IPS-18a (cell line): ENCODE data around the gene TEX19.
"Not testable (repeated sequence)": the region's sequence is repeated elsewhere in the genome, so short reads cannot be mapped to it uniquely, and the experiment has no call there.

Experiments
- H3K27ac ChIP-seq: one replicate; pipeline ENCODE4 v1.5.1; 2013; ENCODE audit warnings: low read length
- H3K27me3 ChIP-seq: one replicate; pipeline ENCODE4 v1.6.1; 2013; ENCODE audit warnings: mild to moderate bottlenecking, low read length; ENCODE audit not compliant: control insufficient read depth, insufficient read depth
- H3K36me3 ChIP-seq: one replicate; pipeline ENCODE4 v1.6.1; 2013; ENCODE audit warnings: low read depth, low read length; ENCODE audit not compliant: control insufficient read depth
- H3K4me1 ChIP-seq: one replicate; pipeline ENCODE4 v1.6.1; 2013; ENCODE audit warnings: low read depth, low read length; ENCODE audit not compliant: control insufficient read depth
- H3K4me3 ChIP-seq: one replicate; pipeline ENCODE4 v1.5.1; 2013; ENCODE audit warnings: low read length
- H3K9ac ChIP-seq: one replicate; pipeline ENCODE4 v1.6.1; 2013; ENCODE audit warnings: mild to moderate bottlenecking, low read length, moderate library complexity
- H3K9me3 ChIP-seq: one replicate; pipeline ENCODE4 v1.6.1; 2013; ENCODE audit warnings: low read depth, low read length; ENCODE audit not compliant: control insufficient read depth

Gene TEX19

GRCh38 chr17:82377924-82378740 is 19.1 kb downstream of the TEX19 start:
- no peak overlapping the region for H3K9ac ChIP-seq

GRCh38 chr17:82378741-82379021 is 19.6 kb downstream of the TEX19 start:
- no peaks in the 10 kb centered on the region for H3K4me1 ChIP-seq
- no peak overlapping the region for H3K9ac ChIP-seq
- H3K4me3 ChIP-seq = no peak overlapping the region
- no peaks in the 10 kb centered on the region for H3K36me3 ChIP-seq
- H3K27me3 ChIP-seq = peaks cover 5% of the 10 kb centered on the region
- no peaks in the 10 kb centered on the region for H3K9me3 ChIP-seq
- H3K27ac ChIP-seq = no peak overlapping the region

More at GRCh38 chr17:82377924-82378740, 19.1 kb downstream of the TEX19 start:
- no peaks in the 10 kb centered on the region for H3K9me3 ChIP-seq
- H3K4me3 ChIP-seq = no peak overlapping the region
- H3K27ac ChIP-seq = no peak overlapping the region
- no peaks in the 10 kb centered on the region for H3K4me1 ChIP-seq
- H3K27me3 ChIP-seq = peaks cover 10% of the 10 kb centered on the region
- no peaks in the 10 kb centered on the region for H3K36me3 ChIP-seq

- H3K27me3 ChIP-seq = peaks cover 5% of the 10 kb centered on the region
- H3K36me3 ChIP-seq = no peaks in the 10 kb centered on the region
- no peak overlapping the region for H3K9ac ChIP-seq
- H3K4me3 ChIP-seq = no peak overlapping the region
- H3K27ac ChIP-seq = no peak overlapping the region
- no peaks in the 10 kb centered on the region for H3K9me3 ChIP-seq
- peaks cover 3% of the 10 kb centered on the region for H3K4me1 ChIP-seq
These were observed 22.0 kb downstream of the TEX19 start for GRCh38 chr17:82380860-82381702.

- H3K27me3 ChIP-seq, H3K9me3 ChIP-seq, H3K4me3 ChIP-seq, H3K36me3 ChIP-seq, H3K9ac ChIP-seq, H3K27ac ChIP-seq, H3K4me1 ChIP-seq: not testable (repeated sequence)
These were observed 22.6 kb downstream of the TEX19 start for GRCh38 chr17:82381703-82382009.

- not testable (repeated sequence) for H3K9ac ChIP-seq, H3K9me3 ChIP-seq, H3K4me1 ChIP-seq, H3K4me3 ChIP-seq, H3K27ac ChIP-seq, H3K36me3 ChIP-seq, H3K27me3 ChIP-seq
These were observed 23.3 kb downstream of the TEX19 start for GRCh38 chr17:82382220-82382932.

- no peak overlapping the region for H3K9ac ChIP-seq
- H3K27ac ChIP-seq = no peak overlapping the region
- H3K4me3 ChIP-seq = no peak overlapping the region
- H3K27me3 ChIP-seq = peaks cover 5% of the 10 kb centered on the region
- H3K4me1 ChIP-seq = peaks cover 3% of the 10 kb centered on the region
- no peaks in the 10 kb centered on the region for H3K9me3 ChIP-seq
- H3K36me3 ChIP-seq = no peaks in the 10 kb centered on the region
These were observed 23.8 kb downstream of the TEX19 start for GRCh38 chr17:82382933-82383255.

GRCh38 chr17:82383411-82383810 is 24.4 kb downstream of the TEX19 start:
- Histone ChIP-seq H3K9me3 (no peaks in the 10 kb centered on the region), H3K9ac (no peak overlapping the region), H3K4me3 (no peak overlapping the region), H3K4me1 (peaks cover 3% of the 10 kb centered on the region), H3K27me3 (peaks cover 5% of the 10 kb centered on the region), H3K36me3 (no peaks in the 10 kb centered on the region), H3K27ac (no peak overlapping the region)

- H3K27me3 ChIP-seq = peaks cover 5% of the 10 kb centered on the region
- H3K36me3 ChIP-seq = no peaks in the 10 kb centered on the region
- H3K4me1 ChIP-seq = peaks cover 3% of the 10 kb centered on the region
- H3K9me3 ChIP-seq = no peaks in the 10 kb centered on the region
- no peak overlapping the region for H3K27ac ChIP-seq
- no peak overlapping the region for H3K9ac ChIP-seq
- no peak overlapping the region for H3K4me3 ChIP-seq
These were observed 25.1 kb downstream of the TEX19 start for GRCh38 chr17:82384051-82384729.

GRCh38 chr17:82384730-82385481 is 25.9 kb downstream of the TEX19 start:
- Histone ChIP-seq H3K27me3 (peaks cover 5% of the 10 kb centered on the region), H3K9me3 (no peaks in the 10 kb centered on the region), H3K4me3 (no peak overlapping the region), H3K9ac (no peak overlapping the region), H3K36me3 (no peaks in the 10 kb centered on the region), H3K27ac (no peak overlapping the region), H3K4me1 (peaks cover 3% of the 10 kb centered on the region)

- H3K9me3 ChIP-seq = no peaks in the 10 kb centered on the region
- peaks cover 3% of the 10 kb centered on the region for H3K4me1 ChIP-seq
- no peaks in the 10 kb centered on the region for H3K36me3 ChIP-seq
- H3K27ac ChIP-seq = no peak overlapping the region
- H3K9ac ChIP-seq = no peak overlapping the region
- peaks cover 5% of the 10 kb centered on the region for H3K27me3 ChIP-seq
- H3K4me3 ChIP-seq = no peak overlapping the region
These were observed 26.7 kb downstream of the TEX19 start for GRCh38 chr17:82385559-82386254.
